HG03064 (cell line): ENCODE results near the gene OR5AN1.
"Not testable (repeated sequence)": the region's sequence is repeated elsewhere in the genome, so short reads cannot be mapped to it uniquely, and the experiment has no call there.

Source experiments
- ATAC-seq: cut with Tn5 transposase; IDR thresholded peaks from one replicate; pipeline ENCODE4 v1.9.1; 2021; ENCODE audit warnings: low read depth; ENCODE audit not compliant: unreplicated experiment

The OR5AN1 gene

GRCh38 chr11:59358595-59358994, at the start of gene OR5AN1:
TSS of gene OR5AN1 (plus strand) at chr11:59358895. CDS start at chr11:59364459, 5,564 bp downstream.
- no peak for ATAC-seq

GRCh38 chr11:59335001-59335400, 23.7 kb upstream of the OR5AN1 start:
- ATAC-seq, result no peak

GRCh38 chr11:59336176-59336575, 22.5 kb upstream of the OR5AN1 start:
- ATAC-seq, result no peak

GRCh38 chr11:59336931-59337330, 21.8 kb upstream of the OR5AN1 start:
- ATAC-seq, result no peak

GRCh38 chr11:59349657-59350056, 9.0 kb upstream of the OR5AN1 start:
- not testable (repeated sequence) for ATAC-seq

GRCh38 chr11:59355226-59355625, 3.5 kb upstream of the OR5AN1 start:
- ATAC-seq, result no peak

- ATAC-seq, result no peak
These were observed 2.1 kb upstream of the OR5AN1 start for GRCh38 chr11:59356561-59356960.

- no peak for ATAC-seq
These were observed 675 bp upstream of the OR5AN1 start for GRCh38 chr11:59358020-59358419.

- ATAC-seq, result no peak
These were observed 6.7 kb downstream of the OR5AN1 start for GRCh38 chr11:59365232-59366018.

GRCh38 chr11:59368238-59369022, 9.7 kb downstream of the OR5AN1 start:
- ATAC-seq, result no peak

GRCh38 chr11:59372324-59372723, 13.6 kb downstream of the OR5AN1 start:
- ATAC-seq, result not testable (repeated sequence)

GRCh38 chr11:59380263-59381059, 21.8 kb downstream of the OR5AN1 start:
- ATAC-seq, result peak; percentile 95

- no peak for ATAC-seq
These were observed 35.5 kb downstream of the OR5AN1 start for GRCh38 chr11:59394186-59394585.

GRCh38 chr11:59400461-59401261, 42.0 kb downstream of the OR5AN1 start:
- ATAC-seq, result no peak

- no peak for ATAC-seq
These were observed 42.5 kb downstream of the OR5AN1 start for GRCh38 chr11:59401262-59401552.

- no peak for ATAC-seq
These were observed 44.9 kb downstream of the OR5AN1 start for GRCh38 chr11:59403546-59403945.

GRCh38 chr11:59413646-59414045, 55.0 kb downstream of the OR5AN1 start:
- no peak for ATAC-seq

GRCh38 chr11:59415111-59415510, 56.4 kb downstream of the OR5AN1 start:
- no peak for ATAC-seq

- ATAC-seq, result no peak
These were observed 57.9 kb downstream of the OR5AN1 start for GRCh38 chr11:59416613-59417012.

- no peak for ATAC-seq
These were observed 58.3 kb downstream of the OR5AN1 start for GRCh38 chr11:59417023-59417422.
